Activated T-helper 1 cell treated with anti-CD3 and anti-CD28 coated beads, Interleukin-12 subunit alpha, Interleukin-12 subunit beta, Interleukin-2, Interleukin-4 antibody, amounts not matched to agents 30 ng/mL and 10 ng/mL and 1 ng/mL, durations not matched to agents 14 hours and 24 hours and 36 hours (primary cell): ENCODE results near the gene SLC11A2. TPM values are rescaled to one million over a fixed set of nuclear protein-coding genes. Genes with fewer than 3 reads are reported as not detected.

Experiments used
- total RNA-seq: library from RNA; stranded (reverse); gene quantifications from 2 replicates; pipeline ENCODE4 v1.2.3, GENCODE V29; 2022

Gene SLC11A2
- total RNA-seq, 1 donor from 2014 or later: 56.9 TPM

Other genes starting within 250 kb of the SLC11A2 start
- gene TMPRSS12, start 183.5 kb downstream of the SLC11A2 start, total RNA-seq: not detected in 2 replicates
- not detected in 2 replicates for gene HIGD1C, start 73.8 kb downstream of the SLC11A2 start, total RNA-seq
- gene LETMD1, start 21.9 kb upstream of the SLC11A2 start, total RNA-seq: 70.7 and 74.3 TPM in 2 replicates
- gene CSRNP2, start 57.2 kb upstream of the SLC11A2 start, total RNA-seq: 28.6 and 35.2 TPM in 2 replicates
- 49.1 and 49.8 TPM in 2 replicates for gene TFCP2, start 146.8 kb upstream of the SLC11A2 start, total RNA-seq
- 5.2 and 6.7 TPM in 2 replicates for gene POU6F1, start 191.7 kb upstream of the SLC11A2 start, total RNA-seq
- 163 and 169 TPM in 2 replicates for gene DAZAP2, start 212.4 kb upstream of the SLC11A2 start, total RNA-seq
- 0.16 TPM in 1 of 2 replicates, not detected in the other for gene SMAGP, start 244.0 kb upstream of the SLC11A2 start, total RNA-seq